Stimulated activated CD8-positive, alpha-beta memory T cell treated with anti-CD3 and anti-CD28 coated beads, Interleukin-12 subunit alpha, Interleukin-12 subunit beta, amount 100 ng/mL, for 1 hour (primary cell): Measurements from ENCODE around the gene GPR157.
"Not testable (repeated sequence)": the region's sequence is repeated elsewhere in the genome, so short reads cannot be mapped to it uniquely, and the experiment has no call there.

Source experiments
- DNase-seq: peaks from one replicate; pipeline ENCODE4 v3.0.0-alpha.2; 2020; ENCODE audit warnings: low read depth

Gene GPR157

GRCh38 chr1:9118186-9118585 lies 10.7 kb downstream of the GPR157 start:
- DNase-seq = no peak

- DNase-seq = no peak
These were observed 13.3 kb downstream of the GPR157 start for GRCh38 chr1:9115351-9116205.

- no peak for DNase-seq
These were observed 15.7 kb downstream of the GPR157 start for GRCh38 chr1:9112961-9113880.

GRCh38 chr1:9111957-9112356 lies 16.9 kb downstream of the GPR157 start:
- DNase-seq = no peak

- DNase-seq = no peak
These were observed 17.6 kb downstream of the GPR157 start for GRCh38 chr1:9111357-9111691.

GRCh38 chr1:9110669-9111356 lies 18.1 kb downstream of the GPR157 start:
- peak; percentile 70 for DNase-seq

- DNase-seq = no peak
These were observed 20.7 kb downstream of the GPR157 start for GRCh38 chr1:9108056-9108665.

GRCh38 chr1:9107136-9107535 lies 21.8 kb downstream of the GPR157 start:
- no peak for DNase-seq

GRCh38 chr1:9106286-9106685 lies 22.6 kb downstream of the GPR157 start:
- DNase-seq = no peak

GRCh38 chr1:9105336-9105867 lies 23.5 kb downstream of the GPR157 start:
- no peak for DNase-seq

- DNase-seq = no peak
These were observed 27.3 kb downstream of the GPR157 start for GRCh38 chr1:9101510-9102146.

GRCh38 chr1:9100471-9101043 lies 28.3 kb downstream of the GPR157 start:
- no peak for DNase-seq

GRCh38 chr1:9099555-9099954 lies 29.3 kb downstream of the GPR157 start:
- DNase-seq = no peak

GRCh38 chr1:9097947-9098705 lies 30.8 kb downstream of the GPR157 start:
- no peak for DNase-seq

GRCh38 chr1:9095818-9096217 lies 33.1 kb downstream of the GPR157 start:
- no peak for DNase-seq

- DNase-seq = not testable (repeated sequence)
These were observed 34.8 kb downstream of the GPR157 start for GRCh38 chr1:9093996-9094595.

GRCh38 chr1:9093581-9093980 lies 35.3 kb downstream of the GPR157 start:
- no peak for DNase-seq

- no peak for DNase-seq
These were observed 35.8 kb downstream of the GPR157 start for GRCh38 chr1:9093091-9093490.

- no peak for DNase-seq
These were observed 40.1 kb downstream of the GPR157 start for GRCh38 chr1:9088807-9089206.
